Endothelial cell (in vitro differentiated cells): Measurements from ENCODE around the gene IYD. TPM values are rescaled to one million over a fixed set of nuclear protein-coding genes. Genes with fewer than 3 reads are reported as not detected.

ENCODE experiments used
- DNase-seq: peaks from one replicate; pipeline ENCODE4 v3.0.0; 2021; ENCODE audit warnings: low spot score
- H3K27ac Mint-ChIP-seq: one replicate; pipeline ENCODE4 v1.8.0; 2021; ENCODE audit warnings: mixed read lengths, inconsistent platforms; ENCODE audit not compliant: unreplicated experiment
- H3K27me3 Mint-ChIP-seq: one replicate; pipeline ENCODE4 v1.8.0; 2021; ENCODE audit warnings: mild to moderate bottlenecking, moderate library complexity, mixed read lengths, inconsistent platforms; ENCODE audit not compliant: unreplicated experiment
- H3K36me3 Mint-ChIP-seq: one replicate; pipeline ENCODE4 v1.8.0; 2021; ENCODE audit warnings: mild to moderate bottlenecking, low read depth, mixed read lengths, inconsistent platforms; ENCODE audit not compliant: unreplicated experiment
- H3K4me1 Mint-ChIP-seq: one replicate; pipeline ENCODE4 v1.8.0; 2021; ENCODE audit warnings: mild to moderate bottlenecking, mixed read lengths, inconsistent platforms; ENCODE audit not compliant: unreplicated experiment
- H3K4me3 Mint-ChIP-seq: one replicate; pipeline ENCODE4 v1.8.0; 2021; ENCODE audit warnings: mild to moderate bottlenecking, mixed read lengths, inconsistent platforms; ENCODE audit not compliant: unreplicated experiment
- H3K9me3 Mint-ChIP-seq: one replicate; pipeline ENCODE4 v1.8.0; 2021; ENCODE audit warnings: mixed read lengths, inconsistent platforms; ENCODE audit not compliant: unreplicated experiment
- CTCF ChIP-seq: fragments of 200-600 bp; sonication (generic); IDR thresholded peaks from one replicate; pipeline ENCODE4 v1.5.0; 2021; ENCODE audit warnings: antibody characterized with exemption; ENCODE audit not compliant: unreplicated experiment
- total RNA-seq: library from RNA; stranded (reverse); fragmentation: NEBNext Ultra II Directional; extraction: Animal tissue kit (Norgen Biotek cat#: 25700); gene quantifications from one replicate; pipeline ENCODE4 v1.2.1, GENCODE V29; 2021; ENCODE audit not compliant: unreplicated experiment

Gene IYD
- total RNA-seq, 1 donor from 2014 or later, result not detected

GRCh38 chr6:150412221-150412620, 43.4 kb downstream of the IYD start:
- no peak overlapping the region for H3K4me3 Mint-ChIP-seq
- no peak for TF ChIP-seq CTCF
- H3K4me1 Mint-ChIP-seq, result peaks cover 6% of the 10 kb centered on the region
- H3K9me3 Mint-ChIP-seq, result no peaks in the 10 kb centered on the region
- no peak for DNase-seq
- no peaks in the 10 kb centered on the region for H3K27me3 Mint-ChIP-seq
- H3K27ac Mint-ChIP-seq, result no peak overlapping the region
- H3K36me3 Mint-ChIP-seq, result no peaks in the 10 kb centered on the region

- Mint-ChIP-seq H3K36me3 (no peaks in the 10 kb centered on the region), H3K9me3 (no peaks in the 10 kb centered on the region), H3K4me3 (no peak overlapping the region), H3K4me1 (peaks cover 4% of the 10 kb centered on the region), H3K27me3 (no peaks in the 10 kb centered on the region), H3K27ac (no peak overlapping the region)
- no peak for TF ChIP-seq CTCF
- DNase-seq, result no peak
Measured at GRCh38 chr6:150413198-150413597, 44.4 kb downstream of the IYD start.

GRCh38 chr6:150413781-150414281, 45.0 kb downstream of the IYD start:
- Mint-ChIP-seq H3K36me3 (no peaks in the 10 kb centered on the region), H3K27me3 (no peaks in the 10 kb centered on the region), H3K4me3 (no peak overlapping the region), H3K4me1 (peaks cover 10% of the 10 kb centered on the region), H3K27ac (no peak overlapping the region), H3K9me3 (no peaks in the 10 kb centered on the region)
- no peak for DNase-seq
- TF ChIP-seq CTCF, result no peak

DNA sequence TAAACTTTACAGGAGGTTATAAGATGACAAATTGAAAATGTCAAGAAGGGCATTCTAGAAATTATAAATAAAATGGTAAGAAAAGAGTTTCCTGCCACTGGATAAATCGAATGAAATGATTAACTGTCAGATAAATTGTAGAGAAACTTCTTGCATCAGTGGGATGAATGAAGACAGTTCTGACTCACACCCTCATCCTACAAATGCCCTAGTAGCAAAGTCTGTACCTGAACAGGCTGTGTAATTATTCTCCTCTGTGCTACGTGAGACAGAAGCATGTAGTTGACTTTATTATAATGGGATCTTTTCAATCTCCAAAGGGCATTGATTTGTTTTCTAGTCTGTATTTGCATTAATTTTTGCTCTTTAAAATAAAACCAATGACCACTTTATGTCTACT, 47.3 kb downstream of the IYD start:
- no peaks in the 10 kb centered on the region for H3K36me3 Mint-ChIP-seq
- no peak for DNase-seq
- TF ChIP-seq CTCF, result no peak
- no peaks in the 10 kb centered on the region for H3K9me3 Mint-ChIP-seq
- H3K27me3 Mint-ChIP-seq, result no peaks in the 10 kb centered on the region
- H3K4me3 Mint-ChIP-seq, result no peak overlapping the region
- no peak overlapping the region for H3K27ac Mint-ChIP-seq
- peaks cover 11% of the 10 kb centered on the region for H3K4me1 Mint-ChIP-seq

GRCh38 chr6:150417250-150417649, 48.4 kb downstream of the IYD start:
- peaks cover 12% of the 10 kb centered on the region for H3K4me1 Mint-ChIP-seq
- no peaks in the 10 kb centered on the region for H3K9me3 Mint-ChIP-seq
- no peak overlapping the region for H3K4me3 Mint-ChIP-seq
- DNase-seq, result no peak
- H3K27me3 Mint-ChIP-seq, result no peaks in the 10 kb centered on the region
- no peaks in the 10 kb centered on the region for H3K36me3 Mint-ChIP-seq
- no peak for TF ChIP-seq CTCF
- no peak overlapping the region for H3K27ac Mint-ChIP-seq
